ENCODE measurements around the gene RIC8B. TPM values are rescaled to one million over a fixed set of nuclear protein-coding genes. Genes with fewer than 3 reads are reported as not detected.
"Not testable (repeated sequence)": the region's sequence is repeated elsewhere in the genome, so short reads cannot be mapped to it uniquely, and the experiment has no call there.

RIC8B gene
- total RNA-seq, 6 experiments from 2014 or later: 5.9 to 10.6 (median 6.5) TPM

GRCh38 chr12:106919910-106920544 is 145.5 kb downstream of the RIC8B start:
- intact Hi-C loops (cut with DNase I): no loop called here
- Histone ChIP-seq H3K27ac (no peak overlapping the region), H3K4me1 (no peaks in the 10 kb centered on the region), H3K27me3 (no peaks in the 10 kb centered on the region), H3K4me3 (no peak overlapping the region), H3K9me3 (no peaks in the 10 kb centered on the region), H3K36me3 (no peaks in the 10 kb centered on the region)
- peak; percentile 81 to 87 (median 84) for TF ChIP-seq CTCF (IDR thresholded peaks at IDR 0.05)
- no peak for TF ChIP-seq POLR2A (IDR thresholded peaks at IDR 0.05)
- no peak for DNase-seq
- ATAC-seq: peak; percentile 45 to 72 (median 70)
- 27% methylated on average over 4 of the region's 4 CpGs for WGBS (ENCODE audit: insufficient coverage, low coverage, low lambda C conversion rate, missing lambda C conversion rate)

- H3K4me1 ChIP-seq; DNase-seq; H3K4me3 ChIP-seq; intact Hi-C loops (cut with DNase I); H3K27ac ChIP-seq; H3K27me3 ChIP-seq; H3K36me3 ChIP-seq; H3K9me3 ChIP-seq; ATAC-seq: not testable (repeated sequence)
- WGBS (ENCODE audit: insufficient coverage, low coverage, low lambda C conversion rate, missing lambda C conversion rate): 67% methylated on average over 2 of the region's 2 CpGs
Observed at GRCh38 chr12:106921976-106922375, 147.5 kb downstream of the RIC8B start.

GRCh38 chr12:106923594-106923993 is 149.1 kb downstream of the RIC8B start:
- H3K4me3 ChIP-seq; DNase-seq; ATAC-seq; H3K36me3 ChIP-seq; intact Hi-C loops (cut with DNase I); H3K27me3 ChIP-seq; H3K27ac ChIP-seq; H3K9me3 ChIP-seq; H3K4me1 ChIP-seq: not testable (repeated sequence)
- 95% methylated on average over 2 of the region's 2 CpGs for WGBS (ENCODE audit: insufficient coverage, low coverage, low lambda C conversion rate, missing lambda C conversion rate)

DNA sequence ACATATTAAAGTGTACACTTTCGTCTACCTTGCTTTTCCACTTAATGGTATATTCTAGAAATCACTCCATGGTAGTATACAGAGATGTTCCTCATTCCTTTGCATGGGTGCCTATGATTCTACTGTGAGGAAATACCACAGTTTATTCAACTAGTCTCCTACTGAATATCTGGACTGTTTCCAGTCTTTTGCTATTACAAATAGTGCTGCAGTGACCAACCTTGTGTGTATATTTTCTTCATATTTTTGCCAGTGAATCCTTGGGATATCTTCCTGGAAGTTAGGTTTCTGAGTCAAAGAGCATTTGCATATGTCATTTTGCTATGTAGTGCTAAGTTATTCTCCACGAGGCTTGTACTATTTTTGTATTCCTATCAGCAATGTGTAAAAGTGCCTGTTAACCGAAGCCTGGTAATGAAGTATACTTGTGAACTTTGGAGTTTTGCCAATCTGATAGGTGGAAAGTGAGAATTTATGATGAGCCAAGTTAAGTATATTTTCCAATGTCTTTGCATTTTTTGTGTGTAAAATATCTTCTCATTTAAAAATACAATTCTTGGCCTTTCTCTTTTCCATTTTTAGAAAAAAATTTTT is 149.9 kb downstream of the RIC8B start:
- no peaks in the 10 kb centered on the region for H3K36me3 ChIP-seq
- no peak overlapping the region for H3K27ac ChIP-seq
- intact Hi-C loops (cut with DNase I): no loop called here
- ATAC-seq (no peak), DNase-seq (no peak)
- no peaks in the 10 kb centered on the region for H3K27me3 ChIP-seq
- H3K9me3 ChIP-seq: no peaks in the 10 kb centered on the region
- no peaks in the 10 kb centered on the region for H3K4me1 ChIP-seq
- 54% methylated on average over 3 of the region's 3 CpGs for WGBS (ENCODE audit: insufficient coverage, low coverage, low lambda C conversion rate, missing lambda C conversion rate)
- no peak overlapping the region for H3K4me3 ChIP-seq
- no peak for TF ChIP-seq CTCF (IDR thresholded peaks at IDR 0.05)
- TF ChIP-seq POLR2A (IDR thresholded peaks at IDR 0.05): no peak

DNA sequence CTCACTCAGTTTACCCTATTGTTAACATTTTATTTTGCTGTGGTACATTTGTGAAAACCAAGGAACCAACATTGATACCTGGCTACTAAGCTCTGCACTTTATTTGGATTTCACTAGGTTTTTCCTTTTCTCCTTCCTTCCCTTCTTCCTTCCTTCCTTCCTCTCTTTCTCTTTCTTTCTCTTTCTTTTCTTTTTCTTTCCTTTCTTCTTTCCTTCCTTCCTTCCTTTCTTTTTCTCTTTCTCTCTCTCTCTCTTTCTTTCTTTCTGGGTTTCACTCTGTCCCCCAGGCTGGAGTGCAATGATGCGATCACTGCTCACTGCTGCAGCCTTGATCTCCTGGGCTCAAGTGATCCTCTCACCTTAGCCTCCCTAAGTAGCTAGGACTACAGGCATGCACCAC is 152.2 kb downstream of the RIC8B start:
- WGBS (ENCODE audit: insufficient coverage, low coverage, low lambda C conversion rate, missing lambda C conversion rate): 100% methylated on average over 1 of the region's 1 CpG
- Histone ChIP-seq H3K27ac (no peak overlapping the region), H3K36me3 (no peaks in the 10 kb centered on the region), H3K4me3 (no peak overlapping the region), H3K27me3 (no peaks in the 10 kb centered on the region), H3K9me3 (no peaks in the 10 kb centered on the region), H3K4me1 (no peaks in the 10 kb centered on the region)
- no peak for TF ChIP-seq CTCF (IDR thresholded peaks at IDR 0.05)
- no peak for TF ChIP-seq POLR2A (IDR thresholded peaks at IDR 0.05)
- intact Hi-C loops (cut with DNase I): no loop called here
- no peak for DNase-seq
- no peak for ATAC-seq
